HFFc6 (cell line): ENCODE results near the gene CDK5. TPM values are rescaled to one million over a fixed set of nuclear protein-coding genes. Genes with fewer than 3 reads are reported as not detected.

Experiments
- DNase-seq: peaks from one replicate; pipeline ENCODE4 v3.0.0-alpha.2; 2018
- H3K27ac Mint-ChIP-seq: 2 replicates; pipeline ENCODE4 v1.8.0; 2020; ENCODE audit warnings: mild to moderate bottlenecking, mixed read lengths
- H3K27me3 Mint-ChIP-seq: 2 replicates; pipeline ENCODE4 v1.8.0; 2021; ENCODE audit warnings: mild to moderate bottlenecking, moderate library complexity, mixed read lengths; ENCODE audit not compliant: insufficient read depth
- H3K36me3 Mint-ChIP-seq: 2 replicates; pipeline ENCODE4 v1.8.0; 2021; ENCODE audit warnings: low read depth, mixed read lengths
- H3K4me1 Mint-ChIP-seq: 2 replicates; pipeline ENCODE4 v1.8.0; 2020; ENCODE audit warnings: low read depth, mixed read lengths
- H3K4me3 Mint-ChIP-seq: 2 replicates; pipeline ENCODE4 v1.8.0; 2020; ENCODE audit warnings: mild to moderate bottlenecking, moderate library complexity, mixed read lengths
- H3K9me3 Mint-ChIP-seq: 2 replicates; pipeline ENCODE4 v1.8.0; 2020; ENCODE audit warnings: mild to moderate bottlenecking, mixed read lengths
- CTCF ChIP-seq: fragments of 200-600 bp; sonication (generic); IDR thresholded peaks from 2 replicates; pipeline ENCODE4 v1.5.0; 2021; ENCODE audit warnings: antibody characterized with exemption, mild to moderate bottlenecking
- total RNA-seq, 6 experiments: library from RNA; stranded (reverse); fragmentation: NEBNext Ultra II Directional; extraction: Animal tissue kit (Norgen Biotek cat#: 25700); gene quantifications; 2 replicates in 1 of 6; 3 replicates in 5 of 6; pipeline ENCODE4 v1.2.3, GENCODE V29; 2021

Gene CDK5
- total RNA-seq, 6 experiments from 2014 or later, result 31.3 to 37.3 (median 33.4) TPM

GRCh38 chr7:151079199-151079910, 21.7 kb upstream of the CDK5 start:
- DNase-seq, result no peak

GRCh38 chr7:151078233-151079040, 20.7 kb upstream of the CDK5 start:
- Mint-ChIP-seq H3K27me3 (peaks cover 3% of the 10 kb centered on the region), H3K9me3 (no peaks in the 10 kb centered on the region), H3K36me3 (peaks cover 15% of the 10 kb centered on the region; the same call in 1 of the 2 replicates), H3K27ac (peak overlapping the region; percentile 65), H3K4me3 (peak overlapping the region; percentile 90), H3K4me1 (peaks cover 40% of the 10 kb centered on the region)
- no peak for TF ChIP-seq CTCF
- no peak for DNase-seq

More at GRCh38 chr7:151079199-151079910, 21.7 kb upstream of the CDK5 start:
- Mint-ChIP-seq H3K27me3 (peaks cover 3% of the 10 kb centered on the region), H3K36me3 (peaks cover 15% of the 10 kb centered on the region; the same call in 1 of the 2 replicates), H3K27ac (peak overlapping the region; percentile 83), H3K4me1 (peaks cover 40% of the 10 kb centered on the region), H3K4me3 (peak overlapping the region; percentile 90), H3K9me3 (no peaks in the 10 kb centered on the region)
- TF ChIP-seq CTCF, result no peak

- H3K9me3 Mint-ChIP-seq, result no peaks in the 10 kb centered on the region
- TF ChIP-seq CTCF, result no peak
These were observed 20.1 kb upstream of the CDK5 start for GRCh38 chr7:151077705-151078232.

GRCh38 chr7:151076863-151077704, 19.4 kb upstream of the CDK5 start:
- H3K36me3 Mint-ChIP-seq, result peaks cover 15% of the 10 kb centered on the region; the same call in 1 of the 2 replicates
- peaks cover 30% of the 10 kb centered on the region for H3K4me1 Mint-ChIP-seq
- H3K4me3 Mint-ChIP-seq, result no peak overlapping the region
- no peak overlapping the region for H3K27ac Mint-ChIP-seq
- no peaks in the 10 kb centered on the region for H3K9me3 Mint-ChIP-seq
- no peak for DNase-seq
- peaks cover 3% of the 10 kb centered on the region for H3K27me3 Mint-ChIP-seq
- peak; percentile 71 for TF ChIP-seq CTCF

More at GRCh38 chr7:151077705-151078232, 20.1 kb upstream of the CDK5 start:
- DNase-seq, result peak; percentile 39
- Mint-ChIP-seq H3K27ac (peak overlapping the region; percentile 65), H3K27me3 (peaks cover 3% of the 10 kb centered on the region), H3K4me1 (peaks cover 37% of the 10 kb centered on the region), H3K4me3 (peak overlapping the region; percentile 40), H3K36me3 (peaks cover 15% of the 10 kb centered on the region; the same call in 1 of the 2 replicates)

GRCh38 chr7:151075978-151076426, 18.3 kb upstream of the CDK5 start:
- TF ChIP-seq CTCF, result no peak
- peaks cover 23% of the 10 kb centered on the region for H3K4me1 Mint-ChIP-seq
- H3K27me3 Mint-ChIP-seq, result peaks cover 3% of the 10 kb centered on the region
- no peaks in the 10 kb centered on the region for H3K9me3 Mint-ChIP-seq
- peaks cover 19% of the 10 kb centered on the region; the same call in 1 of the 2 replicates for H3K36me3 Mint-ChIP-seq
- no peak overlapping the region for H3K27ac Mint-ChIP-seq
- no peak overlapping the region; the same call in 1 of the 2 replicates for H3K4me3 Mint-ChIP-seq
- DNase-seq, result no peak
